Stimulated activated CD8-positive, alpha-beta memory T cell treated with anti-CD3 and anti-CD28 coated beads, Interleukin-7, amount 100 ng/mL, for 24 hours (primary cell): Measurements from ENCODE around the gene ELFN1.

Experiments
- DNase-seq: peaks from one replicate; pipeline ENCODE4 v3.0.0-alpha.2; 2020; ENCODE audit warnings: low read depth

Gene ELFN1

DNA sequence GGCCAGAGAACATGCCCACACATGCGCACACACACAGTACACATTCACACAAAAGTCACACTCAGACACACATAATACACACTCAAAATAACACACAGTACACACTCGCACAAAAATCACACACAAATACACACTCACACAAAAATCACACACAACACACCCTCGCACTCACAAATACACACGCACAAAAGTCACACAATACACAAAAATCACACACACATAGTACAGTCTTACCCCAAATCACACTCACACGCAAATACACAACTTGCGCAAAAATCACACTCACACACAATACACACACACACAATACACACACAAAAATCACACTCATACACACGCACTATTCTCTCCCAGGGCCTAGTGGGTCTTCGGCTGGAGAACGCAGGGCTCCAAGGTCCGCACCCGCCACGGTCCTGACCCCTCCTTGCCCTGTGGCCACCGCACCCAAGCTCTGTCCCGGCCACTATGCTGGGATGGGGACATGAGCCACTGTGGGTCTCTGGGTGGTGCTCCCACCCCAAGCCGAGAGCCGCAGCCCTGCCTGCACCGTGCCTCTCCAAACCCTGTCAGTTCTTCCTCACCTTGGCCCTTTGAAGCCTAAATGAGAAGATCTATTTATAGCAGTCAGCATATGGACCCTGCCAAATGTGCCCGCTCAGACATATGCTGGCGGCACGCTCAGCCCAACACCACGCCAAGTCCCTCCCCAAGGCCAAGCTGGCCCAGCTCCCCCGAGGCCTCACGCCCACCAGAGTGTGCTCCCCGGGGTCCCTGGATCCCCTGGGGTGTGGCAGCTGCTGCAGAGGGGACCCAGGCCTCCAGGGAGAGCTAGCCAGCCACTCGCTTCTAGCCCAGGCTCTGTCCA, 55.9 kb downstream of the ELFN1 start:
- DNase-seq, result no peak

DNA sequence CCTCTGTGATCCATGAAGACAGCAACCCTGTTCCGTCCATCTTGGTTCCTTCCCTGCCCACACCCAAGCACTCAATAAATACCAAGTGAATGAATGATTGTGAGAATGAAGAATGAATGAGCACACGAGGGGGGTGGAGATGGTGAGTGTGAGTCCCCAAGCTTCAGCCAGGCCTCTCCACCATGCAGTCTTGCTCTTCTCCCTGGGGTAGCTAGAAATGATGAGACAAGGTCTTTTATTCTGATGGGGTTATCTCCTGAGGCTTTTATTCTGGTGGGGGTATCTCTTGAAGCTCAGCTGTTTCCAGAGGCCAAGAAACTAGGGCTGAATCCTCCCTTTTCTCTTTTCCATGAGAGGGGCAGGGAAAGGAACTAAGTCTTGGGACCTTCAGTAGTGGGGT, 57.0 kb downstream of the ELFN1 start:
- no peak for DNase-seq

DNA sequence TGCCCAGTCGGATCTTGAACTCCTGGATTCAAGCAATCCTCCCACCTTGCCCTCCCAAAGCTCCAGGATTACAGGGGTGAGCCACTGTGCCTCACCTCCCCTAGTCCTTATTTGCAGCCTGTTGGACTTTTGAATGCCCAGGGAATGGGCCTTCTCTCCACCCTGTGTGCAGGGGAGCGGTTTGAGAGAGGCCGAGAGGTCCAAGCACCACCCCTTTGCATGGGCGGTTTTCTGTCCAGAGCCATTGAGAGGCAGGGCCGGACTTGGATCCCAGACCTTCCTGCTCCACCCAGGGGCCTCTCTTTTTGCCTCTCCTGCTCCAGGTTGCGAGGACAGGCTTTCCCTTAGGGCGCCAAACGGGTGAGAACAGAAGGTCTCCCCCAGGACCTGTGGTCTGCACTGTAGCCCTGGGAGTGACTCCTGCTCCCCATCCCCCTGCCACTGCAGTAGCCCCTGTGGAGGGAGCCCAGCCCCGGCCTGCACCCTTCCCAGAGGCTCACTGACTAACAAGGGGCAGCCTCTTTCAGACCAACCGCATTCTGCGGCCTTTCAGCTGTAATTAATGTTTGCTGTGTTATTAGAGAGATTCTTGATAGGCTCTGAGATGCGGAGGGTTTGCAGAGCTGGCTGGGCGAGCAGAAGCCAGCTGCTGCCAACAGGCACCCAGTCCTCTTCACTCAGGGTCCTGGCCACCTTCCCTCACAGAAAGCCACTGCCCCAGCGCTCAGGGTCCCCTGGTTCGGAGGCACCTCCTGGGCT, 57.9 kb downstream of the ELFN1 start:
- no peak for DNase-seq

GRCh38 chr7:1729183-1729582, 59.1 kb downstream of the ELFN1 start:
- DNase-seq, result no peak

- no peak for DNase-seq
Measured at GRCh38 chr7:1729773-1730172, 59.7 kb downstream of the ELFN1 start.

DNA sequence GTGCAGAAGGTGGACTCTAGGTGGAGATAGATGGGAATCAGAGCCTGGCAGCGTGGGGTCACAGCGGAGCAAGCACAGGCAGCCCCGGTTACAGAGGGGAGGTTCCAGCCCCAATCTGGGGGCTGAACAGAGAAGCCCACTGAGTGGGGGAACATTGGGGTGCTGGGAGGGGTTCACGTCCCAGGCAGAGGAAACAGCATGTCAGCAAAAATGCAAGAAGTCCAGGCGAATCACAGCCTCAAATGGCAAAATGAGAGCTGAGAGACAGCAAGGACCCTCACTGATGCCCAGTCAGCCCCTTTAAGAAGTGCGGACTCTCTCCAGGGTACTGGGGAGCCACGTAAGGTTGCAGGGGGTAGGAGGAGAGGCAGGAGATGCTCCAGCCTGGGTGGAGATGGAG, 62.0 kb downstream of the ELFN1 start:
- DNase-seq, result no peak

DNA sequence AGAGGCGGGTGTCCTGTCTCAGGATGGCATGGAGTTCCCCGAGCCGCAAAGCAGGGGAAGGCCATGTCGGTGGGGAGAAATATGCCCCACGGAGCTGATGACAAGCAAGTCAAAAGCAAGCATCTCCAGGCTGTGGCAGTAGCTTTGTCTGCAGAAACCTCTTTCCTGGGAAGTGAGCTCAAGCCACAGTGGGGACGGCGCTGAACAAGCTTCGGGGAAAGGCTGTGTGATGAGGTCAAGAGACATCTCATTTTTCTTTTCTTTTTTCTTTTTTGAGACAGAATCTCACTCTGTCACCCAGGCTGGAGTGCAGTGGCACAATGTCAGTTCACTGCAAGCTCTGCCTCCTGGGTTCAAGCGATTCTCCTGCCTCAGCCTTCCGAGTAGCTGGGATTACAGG, 62.6 kb downstream of the ELFN1 start:
- no peak for DNase-seq

DNA sequence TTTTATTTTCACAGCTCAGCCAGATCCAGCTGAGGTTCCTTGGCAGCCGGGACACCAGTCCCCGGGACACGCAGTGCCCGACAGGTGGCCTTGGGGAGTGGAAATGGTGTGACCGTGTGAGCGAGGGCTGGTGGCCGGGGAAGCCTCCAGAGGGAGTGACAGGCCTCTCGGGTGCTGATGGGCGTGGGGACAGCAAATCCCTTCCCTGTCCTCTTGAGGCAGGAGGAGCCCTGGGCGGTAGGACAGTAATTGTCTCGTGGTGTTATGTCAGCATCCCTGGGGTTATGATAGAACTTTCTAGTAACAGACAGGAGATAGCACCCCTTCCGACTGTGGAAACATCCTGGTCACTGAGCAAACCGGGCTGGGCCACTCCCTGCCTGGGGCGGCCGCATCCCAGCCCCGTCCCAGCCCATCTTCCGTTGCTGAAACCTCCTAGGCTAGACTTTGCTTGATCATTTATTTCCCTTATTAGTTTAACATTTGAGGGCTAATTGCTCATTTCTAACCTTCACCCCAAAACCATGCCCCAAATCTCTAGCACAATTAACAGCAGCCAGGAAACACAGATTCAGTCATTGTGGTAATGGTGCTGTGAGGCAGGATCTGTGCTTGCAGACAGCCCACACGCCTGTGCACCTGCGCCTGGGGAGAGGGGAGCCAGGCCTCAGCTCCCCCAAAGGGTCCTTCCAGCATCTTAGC, 63.3 kb downstream of the ELFN1 start:
- DNase-seq, result no peak

DNA sequence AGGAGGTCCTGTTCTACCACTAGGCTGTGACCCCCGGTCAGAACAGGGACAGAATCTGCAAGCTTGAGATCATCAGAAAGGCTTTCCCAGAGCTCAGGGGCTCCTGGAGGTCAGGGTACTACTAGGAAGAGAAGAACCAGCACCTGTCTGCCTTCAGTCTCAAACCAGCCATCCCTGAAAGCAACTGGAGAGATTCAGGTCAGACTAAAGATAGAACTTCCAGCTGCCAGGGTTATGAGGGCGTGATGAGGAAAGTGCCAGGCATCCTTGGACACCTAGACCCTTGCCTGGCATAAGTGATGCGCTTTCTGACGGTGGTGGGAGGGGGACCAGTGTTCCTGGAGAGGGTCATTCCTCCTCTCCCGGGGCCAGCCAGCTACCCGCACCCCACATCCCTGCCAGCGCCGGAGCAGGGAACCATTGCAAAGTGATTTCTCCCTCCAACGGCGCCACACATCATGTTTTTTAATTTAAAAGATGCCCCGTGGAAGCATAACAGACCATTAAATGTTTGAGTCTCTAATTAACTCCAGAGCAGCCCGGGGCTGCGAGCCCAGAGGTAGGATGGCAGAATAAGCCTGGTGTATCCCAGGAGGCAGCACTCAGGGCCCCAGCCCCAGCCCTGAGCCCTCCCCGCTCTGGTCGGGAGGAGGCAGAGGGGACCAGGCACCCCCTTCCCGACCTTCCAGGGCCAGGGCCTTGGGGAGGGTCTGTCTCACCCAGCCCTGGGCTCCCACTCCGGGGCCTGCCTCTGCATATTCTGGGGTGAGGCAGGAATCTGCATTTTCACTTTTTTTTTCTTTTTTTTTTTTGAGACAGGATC, 64.0 kb downstream of the ELFN1 start:
- no peak for DNase-seq

DNA sequence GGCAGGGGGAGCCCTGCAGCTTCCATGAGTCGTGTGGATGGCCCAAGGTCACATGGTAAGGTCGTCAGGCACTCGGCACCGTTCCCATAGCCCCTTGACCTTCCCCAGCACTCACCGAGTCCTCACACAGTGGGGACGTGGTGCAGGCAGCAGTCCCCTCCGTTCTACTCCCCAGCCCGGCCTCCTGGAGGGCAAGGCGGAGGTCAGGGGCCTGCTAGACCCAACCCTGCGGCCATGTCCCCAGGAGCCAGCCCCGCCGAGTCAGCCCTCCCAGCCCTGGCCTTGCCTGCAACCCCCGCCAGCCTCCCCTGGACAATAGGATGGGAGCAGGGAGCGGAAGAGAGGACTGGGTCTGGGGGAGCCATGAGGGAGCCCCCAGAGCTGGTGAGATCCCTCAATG, 65.2 kb downstream of the ELFN1 start:
- DNase-seq, result no peak

GRCh38 chr7:1735806-1736483, 65.9 kb downstream of the ELFN1 start:
- no peak for DNase-seq

- no peak for DNase-seq
Measured at GRCh38 chr7:1736484-1736817, 66.4 kb downstream of the ELFN1 start.

GRCh38 chr7:1736830-1737229, 66.8 kb downstream of the ELFN1 start:
- DNase-seq, result no peak

DNA sequence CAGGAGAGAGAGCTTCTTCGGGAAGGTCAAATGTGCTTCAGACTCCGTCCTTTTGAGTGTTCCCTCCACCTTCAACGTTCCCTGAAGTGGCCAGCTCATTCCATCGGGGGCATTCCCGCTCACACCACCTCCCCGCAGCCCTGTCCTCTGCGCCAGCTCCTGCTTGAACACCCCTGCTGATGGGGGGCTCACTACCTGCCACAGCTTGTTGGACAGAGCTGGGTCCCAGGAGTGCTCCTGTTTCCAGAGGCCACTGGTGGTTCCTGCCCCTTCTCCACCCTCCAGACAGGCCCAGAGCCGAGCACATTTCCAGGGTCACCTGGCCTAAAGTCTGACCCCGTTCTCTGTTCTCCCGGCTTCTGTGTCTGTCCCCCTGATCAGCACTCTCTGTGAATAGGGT, 67.4 kb downstream of the ELFN1 start:
- no peak for DNase-seq

DNA sequence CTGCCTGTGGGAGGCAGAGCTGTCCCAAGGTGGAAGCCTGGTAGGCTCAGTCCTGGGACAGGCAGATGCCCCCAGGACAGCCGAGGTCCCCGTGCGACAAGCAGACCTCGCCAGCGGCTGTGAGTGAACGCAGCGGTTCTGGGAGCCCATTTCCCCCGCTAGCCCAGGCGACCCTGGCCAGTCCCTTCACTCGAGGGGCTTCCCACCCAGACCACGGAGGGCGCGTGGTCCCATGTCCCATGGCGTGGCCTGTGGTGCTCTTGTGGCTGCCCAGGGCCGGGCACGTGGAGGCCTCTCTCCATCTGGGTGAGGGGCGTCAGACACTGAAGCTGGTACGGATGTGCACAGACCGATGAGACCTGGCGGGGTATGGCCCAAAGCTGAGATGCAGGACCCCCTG, 67.9 kb downstream of the ELFN1 start:
- no peak for DNase-seq

- no peak for DNase-seq
Measured at GRCh38 chr7:1738511-1738910, 68.4 kb downstream of the ELFN1 start.

- DNase-seq, result no peak
Measured at GRCh38 chr7:1738956-1739355, 68.9 kb downstream of the ELFN1 start.

DNA sequence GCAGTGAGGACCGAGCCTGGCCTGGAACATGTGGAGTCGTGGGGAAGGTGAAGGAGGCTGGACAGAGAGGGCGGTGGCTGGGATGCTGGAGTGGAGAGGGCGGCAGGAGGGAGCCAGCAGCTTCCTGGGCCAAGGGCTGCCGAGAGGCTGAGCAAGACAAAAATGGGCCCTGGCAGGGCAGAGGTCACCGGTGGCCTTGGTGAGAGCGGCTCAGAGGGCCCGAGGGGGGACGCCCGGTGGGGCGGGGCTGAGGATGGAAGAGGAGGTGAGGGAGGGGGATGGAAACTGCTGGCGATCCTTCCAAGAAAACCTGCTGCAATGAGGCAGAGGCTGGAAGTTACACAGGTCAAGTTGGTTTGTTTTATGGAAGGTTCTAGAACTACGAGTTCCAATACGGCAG, 69.5 kb downstream of the ELFN1 start:
- DNase-seq, result no peak

- no peak for DNase-seq
Measured at GRCh38 chr7:1740214-1740613, 70.1 kb downstream of the ELFN1 start.

DNA sequence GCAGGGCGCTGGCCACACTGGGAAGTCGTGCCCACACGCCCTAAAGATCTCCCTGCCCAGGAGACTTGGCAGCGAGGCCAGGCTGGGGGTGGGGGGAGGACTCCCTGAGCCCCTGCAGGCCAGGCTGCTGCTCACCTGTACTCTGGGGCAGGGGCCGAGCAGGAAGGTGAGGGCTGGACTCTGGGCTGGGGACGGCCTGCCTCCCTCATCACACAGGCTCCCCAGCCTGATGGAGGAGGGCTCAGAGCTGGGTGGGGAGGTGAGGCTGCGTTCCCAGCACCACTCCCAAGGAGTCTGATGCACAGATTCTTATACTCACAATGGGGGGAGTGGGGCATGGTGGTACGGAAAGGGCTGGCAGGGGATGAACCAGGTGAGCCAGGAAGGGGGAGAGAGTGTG, 71.2 kb downstream of the ELFN1 start:
- DNase-seq, result no peak

GRCh38 chr7:1741751-1742554, 71.9 kb downstream of the ELFN1 start:
- DNase-seq, result no peak
